AG08396 (cell line): ENCODE measurements around the gene XPNPEP2.

ENCODE experiments used
- DNase-seq: peaks from one replicate; pipeline ENCODE4 v3.0.0; 2012; ENCODE audit warnings: low spot score, mixed read lengths

The XPNPEP2 gene

GRCh38 chrX:129780441-129781105, 41.8 kb downstream of the XPNPEP2 start:
- DNase-seq, result no peak

- DNase-seq, result no peak
Measured at GRCh38 chrX:129781134-129781672, 42.4 kb downstream of the XPNPEP2 start.

GRCh38 chrX:129781680-129782495, 43.1 kb downstream of the XPNPEP2 start:
- no peak for DNase-seq

- DNase-seq, result no peak
Measured at GRCh38 chrX:129782706-129783105, 43.9 kb downstream of the XPNPEP2 start.

GRCh38 chrX:129783291-129783713, 44.5 kb downstream of the XPNPEP2 start:
- no peak for DNase-seq

- no peak for DNase-seq
Measured at GRCh38 chrX:129784371-129784770, 45.6 kb downstream of the XPNPEP2 start.

GRCh38 chrX:129785160-129785947, 46.6 kb downstream of the XPNPEP2 start:
- DNase-seq, result no peak

- no peak for DNase-seq
Measured at GRCh38 chrX:129786210-129786651, 47.5 kb downstream of the XPNPEP2 start.

GRCh38 chrX:129787336-129788055, 48.7 kb downstream of the XPNPEP2 start:
- no peak for DNase-seq

- no peak for DNase-seq
Measured at GRCh38 chrX:129788527-129788926, 49.7 kb downstream of the XPNPEP2 start.

GRCh38 chrX:129790146-129790545, 51.4 kb downstream of the XPNPEP2 start:
- DNase-seq, result no peak

- DNase-seq, result no peak
Measured at GRCh38 chrX:129790808-129791207, 52.0 kb downstream of the XPNPEP2 start.

- no peak for DNase-seq
Measured at GRCh38 chrX:129791336-129791735, 52.6 kb downstream of the XPNPEP2 start.

GRCh38 chrX:129791961-129792570, 53.3 kb downstream of the XPNPEP2 start:
- DNase-seq, result no peak

- DNase-seq, result no peak
Measured at GRCh38 chrX:129792586-129793291, 54.0 kb downstream of the XPNPEP2 start.

GRCh38 chrX:129793604-129794191, 54.9 kb downstream of the XPNPEP2 start:
- no peak for DNase-seq

- DNase-seq, result no peak
Measured at GRCh38 chrX:129795584-129795983, 56.8 kb downstream of the XPNPEP2 start.

- DNase-seq, result no peak
Measured at GRCh38 chrX:129797251-129797906, 58.6 kb downstream of the XPNPEP2 start.

GRCh38 chrX:129798456-129798855, 59.7 kb downstream of the XPNPEP2 start:
- no peak for DNase-seq

GRCh38 chrX:129798888-129799287, 60.1 kb downstream of the XPNPEP2 start:
- no peak for DNase-seq
